Left ventricle myocardium inferior (tissue), 1 donor: ENCODE results near the gene RAB3C. TPM values are rescaled to one million over a fixed set of nuclear protein-coding genes. Genes with fewer than 3 reads are reported as not detected.

Experiments used
- DNase-seq: peaks from one replicate; pipeline ENCODE4 v3.0.0-alpha.2; 2020
- H3K27ac ChIP-seq: fragments of 200-600 bp; replicated peaks from 2 replicates; pipeline ENCODE4 v1.8.0; 2021
- H3K27me3 ChIP-seq: fragments of 200-600 bp; 2 replicates; pipeline ENCODE4 v1.8.0; 2021; ENCODE audit warnings: low read depth
- H3K36me3 ChIP-seq: fragments of 200-600 bp; 2 replicates; pipeline ENCODE4 v1.8.0; 2021
- H3K4me1 ChIP-seq: fragments of 200-600 bp; 2 replicates; pipeline ENCODE4 v1.8.0; 2021
- H3K4me3 ChIP-seq: fragments of 200-600 bp; 2 replicates; pipeline ENCODE4 v1.8.0; 2021; ENCODE audit warnings: mild to moderate bottlenecking, moderate library complexity
- H3K9me3 ChIP-seq: fragments of 200-600 bp; replicated peaks from 2 replicates; pipeline ENCODE4 v1.8.0; 2021
- CTCF ChIP-seq: fragments of 200-600 bp; IDR thresholded peaks from 2 replicates; pipeline ENCODE4 v1.8.0; 2021; ENCODE audit warnings: antibody characterized with exemption, mild to moderate bottlenecking, borderline replicate concordance
- intact Hi-C: fragments of 100-400 bp; cut with micrococcal nuclease; formaldehyde crosslinking; loops from one replicate; pipeline ENCODE4 v1.11.0; 2022
- total RNA-seq: library from RNA; stranded (reverse); fragmentation: NEBNext Ultra II Directional; extraction: Animal tissue kit (Norgen Biotek cat#: 25700); gene quantifications from one replicate; pipeline ENCODE4 v1.2.1, GENCODE V29; 2021
- donor health status: DM: no; HTN: yes; CAD: no; lungs with severe emphysema.

The RAB3C gene
- total RNA-seq, 1 donor from 2014 or later: 1.2 TPM

DNA sequence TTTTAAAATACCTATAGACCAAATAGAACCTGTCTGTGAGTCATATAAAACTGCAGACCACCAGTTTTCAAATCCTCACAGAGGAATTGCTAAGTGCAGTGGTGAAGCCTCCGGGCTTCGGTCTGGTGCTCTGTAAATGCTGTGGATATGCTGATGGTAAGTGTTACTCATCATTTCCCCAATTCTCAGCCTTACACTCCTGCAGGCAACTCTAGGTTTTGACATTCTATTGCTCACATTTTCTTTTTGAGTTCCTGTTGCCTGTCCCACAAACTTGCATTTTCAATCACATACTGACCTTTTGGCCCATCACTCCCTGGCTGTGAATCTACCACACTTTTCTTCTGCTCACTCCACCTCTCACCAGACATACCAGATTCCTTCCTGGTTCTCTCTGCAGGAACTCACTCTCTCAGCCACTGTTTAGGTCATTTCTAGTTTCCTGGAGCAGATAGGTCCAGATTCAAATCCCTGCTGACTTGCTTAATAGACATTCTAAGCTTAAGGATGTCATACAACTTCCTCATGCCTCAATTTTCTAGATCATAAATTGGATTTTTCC lies 192.9 kb downstream of the RAB3C start:
- Histone ChIP-seq H3K27me3 (no peaks in the 10 kb centered on the region), H3K27ac (no peak overlapping the region), H3K4me1 (peaks cover 6% of the 10 kb centered on the region), H3K4me3 (no peak overlapping the region), H3K36me3 (no peaks in the 10 kb centered on the region), H3K9me3 (no peaks in the 10 kb centered on the region)
- intact Hi-C loops: no loop called here
- no peak for TF ChIP-seq CTCF
- no peak for DNase-seq

DNA sequence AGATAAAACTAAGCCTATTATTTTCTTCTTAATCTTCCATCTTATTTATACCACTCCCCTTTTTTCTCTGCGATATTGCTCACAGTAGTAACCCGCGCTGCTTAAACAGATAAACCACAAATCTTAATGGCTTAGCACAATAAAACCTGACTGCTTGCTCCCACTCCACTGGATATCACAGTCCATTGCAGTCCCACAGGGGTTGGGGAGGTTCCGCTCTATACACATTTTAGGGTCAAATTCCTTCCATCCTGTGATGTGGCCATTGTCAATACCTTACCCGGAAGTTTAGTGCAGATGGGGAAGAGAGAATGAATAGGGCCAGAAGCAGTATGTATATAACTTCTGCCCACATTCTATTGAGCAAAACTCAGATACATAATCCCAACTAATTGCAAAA lies 193.7 kb downstream of the RAB3C start:
- no peak for TF ChIP-seq CTCF
- H3K4me1 ChIP-seq: peaks cover 6% of the 10 kb centered on the region
- intact Hi-C loops: no loop called here
- no peaks in the 10 kb centered on the region for H3K9me3 ChIP-seq
- no peak for DNase-seq
- no peak overlapping the region for H3K4me3 ChIP-seq
- H3K36me3 ChIP-seq: no peaks in the 10 kb centered on the region
- H3K27ac ChIP-seq: no peak overlapping the region
- no peaks in the 10 kb centered on the region for H3K27me3 ChIP-seq

DNA sequence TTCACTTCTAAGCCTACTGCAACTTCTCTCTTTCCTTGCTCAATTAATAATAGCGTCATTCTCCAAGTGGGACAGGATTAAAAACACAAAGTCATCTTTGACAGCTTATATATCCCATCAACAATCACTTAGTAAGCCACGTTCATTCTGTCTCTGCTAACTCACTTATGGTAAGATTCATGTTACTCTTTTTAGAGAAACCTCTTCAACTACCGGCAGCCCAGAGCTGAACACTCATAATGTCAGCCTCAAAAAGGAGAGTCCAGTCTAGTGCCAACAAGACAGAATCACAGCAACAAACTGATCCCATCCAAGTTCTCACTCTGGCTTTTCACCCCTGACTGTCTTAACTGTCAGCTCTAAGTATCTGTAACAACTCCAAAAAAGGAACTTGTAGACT lies 196.0 kb downstream of the RAB3C start:
- TF ChIP-seq CTCF: no peak

GRCh38 chr5:58786035-58786434 lies 203.2 kb downstream of the RAB3C start:
- Histone ChIP-seq H3K27ac (no peak overlapping the region), H3K9me3 (peaks cover 7% of the 10 kb centered on the region), H3K36me3 (no peaks in the 10 kb centered on the region), H3K4me3 (no peak overlapping the region), H3K27me3 (peaks cover 4% of the 10 kb centered on the region), H3K4me1 (no peaks in the 10 kb centered on the region)
- intact Hi-C loops: no loop called here
- DNase-seq: no peak
- TF ChIP-seq CTCF: no peak

More for the DNA sequence above, 196.0 kb downstream of the RAB3C start:
- Histone ChIP-seq H3K4me1 (no peaks in the 10 kb centered on the region), H3K36me3 (no peaks in the 10 kb centered on the region), H3K4me3 (no peak overlapping the region), H3K27me3 (peaks cover 4% of the 10 kb centered on the region), H3K27ac (no peak overlapping the region), H3K9me3 (no peaks in the 10 kb centered on the region)
- intact Hi-C loops: no loop called here
- DNase-seq: no peak

GRCh38 chr5:58786711-58787303 lies 203.9 kb downstream of the RAB3C start:
- Histone ChIP-seq H3K4me1 (no peaks in the 10 kb centered on the region), H3K9me3 (peaks cover 7% of the 10 kb centered on the region), H3K27ac (no peak overlapping the region), H3K4me3 (no peak overlapping the region), H3K36me3 (no peaks in the 10 kb centered on the region), H3K27me3 (peaks cover 4% of the 10 kb centered on the region)
- DNase-seq: no peak
- no peak for TF ChIP-seq CTCF
- intact Hi-C loops: no loop called here
